PC-3 (cell line): Measurements from ENCODE around the gene CFAP47.

Experiments used
- CTCF ChIP-seq: fragments of 300-600 bp; sonication (generic); conservative IDR thresholded peaks from 2 replicates; pipeline ENCODE4 v1.5.1; 2017; ENCODE audit warnings: antibody characterized with exemption, low read depth, mild to moderate bottlenecking, low read length
- EZH2 ChIP-seq: fragments of 300-600 bp; sonication (generic); IDR thresholded peaks from one replicate; pipeline ENCODE4 v1.6.1; 2017; ENCODE audit warnings: antibody characterized with exemption, mild to moderate bottlenecking, low read length; ENCODE audit not compliant: unreplicated experiment
- EZH2phosphoT487 ChIP-seq: fragments of 300-600 bp; sonication (generic); IDR thresholded peaks from 2 replicates; pipeline ENCODE4 v1.6.1; 2018; ENCODE audit warnings: mild to moderate bottlenecking, antibody characterized with exemption, low read length, borderline replicate concordance

GRCh38 chrX:36401774-36402173, 482.2 kb downstream of the CFAP47 start:
- TF ChIP-seq EZH2 = no peak
- TF ChIP-seq CTCF = no peak
- no peak for TF ChIP-seq EZH2phosphoT487
